ENCODE measurements around the gene FAM136A.
A peak's percentile ranks its signal among the peaks of the same experiment; 100 is the strongest.

The FAM136A gene

GRCh38 chr2:70261501-70261900 lies 40.4 kb downstream of the FAM136A start:
- DNase-seq (ENCODE audit: low read depth) = no peak
- H3K4me3 ChIP-seq (ENCODE audit: control insufficient read depth, low read depth, low read length) = no peak overlapping the region
- TF ChIP-seq CTCF (conservative IDR thresholded peaks at IDR 0.05; ENCODE audit: control insufficient read depth, insufficient read depth, low read depth, low read length) = no peak

GRCh38 chr2:70258532-70258875 lies 43.4 kb downstream of the FAM136A start:
- no peak for TF ChIP-seq CTCF (conservative IDR thresholded peaks at IDR 0.05; ENCODE audit: control insufficient read depth, insufficient read depth, low read depth, low read length)
- DNase-seq (ENCODE audit: low read depth) = peak; percentile 73
- peak overlapping the region; percentile 65 for H3K4me3 ChIP-seq (ENCODE audit: control insufficient read depth, low read depth, low read length)

GRCh38 chr2:70255637-70256314 lies 46.1 kb downstream of the FAM136A start:
- no peak overlapping the region for H3K4me3 ChIP-seq (ENCODE audit: control insufficient read depth, low read depth, low read length)
- TF ChIP-seq CTCF (conservative IDR thresholded peaks at IDR 0.05; ENCODE audit: control insufficient read depth, insufficient read depth, low read depth, low read length) = no peak
- no peak for DNase-seq (ENCODE audit: low read depth)

- DNase-seq (ENCODE audit: low read depth) = no peak
- TF ChIP-seq CTCF (conservative IDR thresholded peaks at IDR 0.05; ENCODE audit: control insufficient read depth, insufficient read depth, low read depth, low read length) = no peak
- no peak overlapping the region for H3K4me3 ChIP-seq (ENCODE audit: control insufficient read depth, low read depth, low read length)
These were observed 51.4 kb downstream of the FAM136A start for GRCh38 chr2:70250434-70250833.

GRCh38 chr2:70248181-70248847 lies 53.6 kb downstream of the FAM136A start, which contains the start of gene TIA1:
TIA1 (minus strand) TSS chr2:70248628; CDS start chr2:70248430, 198 bp downstream.
- TF ChIP-seq CTCF (conservative IDR thresholded peaks at IDR 0.05; ENCODE audit: control insufficient read depth, insufficient read depth, low read depth, low read length) = no peak
- peak within 1 kb of the TSS; percentile 68 for H3K4me3 ChIP-seq (ENCODE audit: control insufficient read depth, low read depth, low read length)

GRCh38 chr2:70247364-70248180 lies 54.3 kb downstream of the FAM136A start:
- peak overlapping the region; percentile 68 for H3K4me3 ChIP-seq (ENCODE audit: control insufficient read depth, low read depth, low read length)
- DNase-seq (ENCODE audit: low read depth) = peak; percentile 45

More at GRCh38 chr2:70248181-70248847, 53.6 kb downstream of the FAM136A start, which contains the start of gene TIA1:
- DNase-seq (ENCODE audit: low read depth) = peak; percentile 97

More at GRCh38 chr2:70247364-70248180, 54.3 kb downstream of the FAM136A start:
- TF ChIP-seq CTCF (conservative IDR thresholded peaks at IDR 0.05; ENCODE audit: control insufficient read depth, insufficient read depth, low read depth, low read length) = no peak
